Panc1 (cell line): ENCODE results near the gene SMIM24. TPM values are rescaled to one million over a fixed set of nuclear protein-coding genes. Genes with fewer than 3 reads are reported as not detected.
"Not testable (repeated sequence)": the region's sequence is repeated elsewhere in the genome, so short reads cannot be mapped to it uniquely, and the experiment has no call there.

Experiments
- ATAC-seq: fragments of 200-7000 bp; cut with Tn5 transposase; 2 replicates; pipeline ENCODE4 v1.9.1; 2020; ENCODE audit warnings: mild to moderate bottlenecking, moderate library complexity
- BruUV-seq: library from RNA; stranded (reverse); fragments of 400-500 nt; replicated peaks from 2 replicates; lab custom pipeline; 2021; lab: Mats Ljungman, UMichigan
- CTCF ChIA-PET: fragments of 300-600 bp; sonication (Branson Sonifier 250); formaldehyde crosslinking; loops from one replicate; lab custom pipeline; 2022; ENCODE audit warnings: antibody characterized with exemption; lab: Charles Lee
- POLR2A ChIA-PET: fragments of 300-600 bp; sonication (Branson Sonifier 250); formaldehyde crosslinking; loops from one replicate; lab custom pipeline; 2022; ENCODE audit warnings: antibody characterized with exemption; lab: Charles Lee
- DNase-seq: peaks from one replicate; pipeline ENCODE4 v3.0.0-alpha.2; 2010; ENCODE audit warnings: low read depth, low spot score
- H3K27ac ChIP-seq: 2 replicates; pipeline ENCODE4 v1.5.1; 2011; ENCODE audit warnings: mild to moderate bottlenecking, low read length, inconsistent platforms
- H3K27me3 ChIP-seq: fragments of 200-500 bp; sonication (Bioruptor generic); 2 replicates; pipeline ENCODE4 v1.6.0; 2014; ENCODE audit warnings: low read length, inconsistent platforms; ENCODE audit not compliant: control insufficient read depth, insufficient read depth
- H3K36me3 ChIP-seq: fragments of 200-500 bp; sonication (Bioruptor generic); 2 replicates; pipeline ENCODE4 v1.5.1; 2014; ENCODE audit warnings: inconsistent platforms, mild to moderate bottlenecking, low read length, moderate library complexity; ENCODE audit not compliant: control insufficient read depth, insufficient read depth
- H3K4me1 ChIP-seq: 2 replicates; pipeline ENCODE4 v1.5.1; 2011; ENCODE audit warnings: inconsistent platforms, mild to moderate bottlenecking, low read length, moderate library complexity; ENCODE audit not compliant: control insufficient read depth, insufficient read depth
- H3K4me3 ChIP-seq, 2 experiments: 2 replicates each; pipeline ENCODE4 v1.5.1; 2011 to 2012; ENCODE audit warnings: low read depth in 2 of 2, low read length in 2 of 2, mild to moderate bottlenecking in 2 of 2, inconsistent platforms in 1 of 2, moderate library complexity in 1 of 2
- H3K9me3 ChIP-seq: fragments of 200-500 bp; sonication (Bioruptor generic); 2 replicates; pipeline ENCODE4 v1.5.1; 2014; ENCODE audit warnings: low read depth, mild to moderate bottlenecking, inconsistent platforms, low read length, moderate library complexity; ENCODE audit not compliant: control insufficient read depth, insufficient read depth
- CTCF ChIP-seq: fragments of 450-650 bp; IDR thresholded peaks from 2 replicates; pipeline ENCODE4 v1.5.1; 2017; ENCODE audit warnings: mild to moderate bottlenecking
- POLR2AphosphoS5 ChIP-seq: IDR thresholded peaks from 2 replicates; pipeline ENCODE4 v1.6.1; 2012; ENCODE audit warnings: mild to moderate bottlenecking, low read depth, low read length, moderate library complexity
- REST ChIP-seq, 2 experiments: IDR thresholded peaks; 2 replicates each; pipeline ENCODE4 v1.6.1; 2011 to 2012; ENCODE audit warnings: low read depth in 2 of 2, control low read depth in 1 of 2, low read length in 1 of 2, mild to moderate bottlenecking in 1 of 2, moderate library complexity in 1 of 2; ENCODE audit not compliant: insufficient read depth in 1 of 2
- SIN3A ChIP-seq: IDR thresholded peaks from 2 replicates; pipeline ENCODE4 v1.6.1; 2012; ENCODE audit warnings: low read depth, mild to moderate bottlenecking, low read length, moderate library complexity, borderline replicate concordance; ENCODE audit not compliant: insufficient read depth
- TCF7L2 ChIP-seq: IDR thresholded peaks from 2 replicates; pipeline ENCODE4 v1.6.1; 2011; ENCODE audit warnings: mild to moderate bottlenecking, low read depth, low read length, inconsistent platforms
- in situ Hi-C: cut with HindIII; loops from 2 replicates; pipeline ENCODE4 v1.10.0; 2016; ENCODE audit warnings: low sequenced_read_pairs, low pct_unique_long_range_greater_than_20kb
- intact Hi-C: fragments of 100-400 bp; cut with micrococcal nuclease; formaldehyde crosslinking; loops from one replicate; pipeline ENCODE4 v1.10.0; 2022; ENCODE audit not compliant: unreplicated experiment
- total RNA-seq: library from RNA; stranded (reverse); gene quantifications from one replicate; pipeline ENCODE4 v1.2.1, GENCODE V29; 2021; ENCODE audit not compliant: unreplicated experiment

SMIM24 gene
- total RNA-seq, 1 experiment from 2014 or later: 0.28 TPM

GRCh38 chr19:3454656-3455392 is 25.5 kb downstream of the SMIM24 start:
- H3K27ac ChIP-seq: no peak overlapping the region
- peaks cover 30% of the 10 kb centered on the region for H3K4me1 ChIP-seq
- H3K4me3 ChIP-seq: no peak overlapping the region
- no peak for TF ChIP-seq TCF7L2
- no peak for TF ChIP-seq POLR2AphosphoS5
- no peak for TF ChIP-seq SIN3A
- no peak for TF ChIP-seq REST (IDR thresholded peaks at IDR 0.05; ENCODE audit: insufficient read depth in 1 of 2, low read depth in 2 of 2, low read length in 1 of 2)
- TF ChIP-seq CTCF: no peak
- H3K36me3 ChIP-seq: no peaks in the 10 kb centered on the region
- DNase-seq (no peak), ATAC-seq (no peak)
- H3K27me3 ChIP-seq: no peaks in the 10 kb centered on the region
- intact Hi-C loops (no loop called here), in situ Hi-C loops (no loop called here)
- no TSS peak for BruUV-seq
- no peaks in the 10 kb centered on the region for H3K9me3 ChIP-seq
- POLR2A ChIA-PET: no interaction called here
- CTCF ChIA-PET: interaction anchor here (0.7 kb wide), 1 partner anchor 16 kb away, joined by 3 read pairs; no protein-coding TSS in a partner anchor

- DNase-seq: no peak
- BruUV-seq: no TSS peak
- Histone ChIP-seq H3K27me3 (no peaks in the 10 kb centered on the region), H3K27ac (no peak overlapping the region), H3K4me3 (no peak overlapping the region), H3K4me1 (peaks cover 26% of the 10 kb centered on the region), H3K9me3 (no peaks in the 10 kb centered on the region), H3K36me3 (no peaks in the 10 kb centered on the region)
- ChIA-PET CTCF (interaction anchor here (0.7 kb wide), 1 partner anchor 17 kb away, joined by 3 read pairs; no protein-coding TSS in a partner anchor), POLR2A (no interaction called here)
- ATAC-seq: no peak
- intact Hi-C loops: no loop called here
- no peak for TF ChIP-seq POLR2AphosphoS5
- no peak for TF ChIP-seq TCF7L2
- TF ChIP-seq REST (IDR thresholded peaks at IDR 0.05; ENCODE audit: insufficient read depth in 1 of 2, low read depth in 2 of 2, low read length in 1 of 2): no peak
- TF ChIP-seq SIN3A: no peak
- TF ChIP-seq CTCF: no peak
- in situ Hi-C loops: no loop called here
These were observed 26.5 kb downstream of the SMIM24 start for GRCh38 chr19:3453840-3454239.

- DNase-seq, H3K36me3 ChIP-seq, BruUV-seq, H3K27me3 ChIP-seq, CTCF ChIA-PET, intact Hi-C loops, H3K9me3 ChIP-seq, POLR2A ChIA-PET, in situ Hi-C loops, H3K27ac ChIP-seq, ATAC-seq, H3K4me3 ChIP-seq: not testable (repeated sequence)
- H3K4me1 ChIP-seq: peaks cover 21% of the 10 kb centered on the region
These were observed 27.4 kb downstream of the SMIM24 start for GRCh38 chr19:3452942-3453214.
